Lower leg skin (tissue), 4 donors: ENCODE measurements around the gene DCXR. TPM values are rescaled to one million over a fixed set of nuclear protein-coding genes. Genes with fewer than 3 reads are reported as not detected.
"Not testable (repeated sequence)": the region's sequence is repeated elsewhere in the genome, so short reads cannot be mapped to it uniquely, and the experiment has no call there.

ENCODE experiments used
- DNase-seq, 2 donors: peaks; one replicate each; pipeline ENCODE4 v3.0.0-alpha.2; 2019; ENCODE audit warnings: low spot score in 2 of 2
- H3K4me3 ChIP-seq: fragments of 200-600 bp; sonication (generic); 2 replicates; pipeline ENCODE4 v1.5.1; 2017; ENCODE audit warnings: mild to moderate bottlenecking, low read depth; ENCODE audit not compliant: poor library complexity, severe bottlenecking
- POLR2A ChIP-seq, 2 donors: fragments of 450-650 bp; IDR thresholded peaks; one replicate each; pipeline ENCODE4 v1.6.1; 2016 to 2017; ENCODE audit warnings: antibody characterized with exemption in 2 of 2, mild to moderate bottlenecking in 1 of 2, moderate library complexity in 1 of 2
- WGBS, 2 donors: methylation state at CpG; one replicate each; pipeline ENCODE4 v1.1.5; 2018; 5-methylcytosine and 5-hydroxymethylcytosine counted together
- intact Hi-C: fragments of 100-400 bp; cut with DNase I; formaldehyde crosslinking; loops from one replicate; pipeline ENCODE4 v1.15.0; 2023; ENCODE audit warnings: low total_unique reads
- total RNA-seq, 4 donors: library from RNA; depleted of rRNA; stranded (reverse); fragments of >200 nt; gene quantifications; one replicate each; pipeline ENCODE4 v1.1.0, GENCODE V29; 2016
- TF ChIP-seq, protein P1 (sequence below), 3 donors: fragments of 450-650 bp; IDR thresholded peaks; one replicate each; pipeline ENCODE4 v1.5.1; 2016; ENCODE audit warnings: antibody characterized with exemption in 3 of 3, mild to moderate bottlenecking in 3 of 3, moderate library complexity in 2 of 3

Gene DCXR
- total RNA-seq, 4 donors from 2014 or later, result 124 to 199 (median 149) TPM

DNA sequence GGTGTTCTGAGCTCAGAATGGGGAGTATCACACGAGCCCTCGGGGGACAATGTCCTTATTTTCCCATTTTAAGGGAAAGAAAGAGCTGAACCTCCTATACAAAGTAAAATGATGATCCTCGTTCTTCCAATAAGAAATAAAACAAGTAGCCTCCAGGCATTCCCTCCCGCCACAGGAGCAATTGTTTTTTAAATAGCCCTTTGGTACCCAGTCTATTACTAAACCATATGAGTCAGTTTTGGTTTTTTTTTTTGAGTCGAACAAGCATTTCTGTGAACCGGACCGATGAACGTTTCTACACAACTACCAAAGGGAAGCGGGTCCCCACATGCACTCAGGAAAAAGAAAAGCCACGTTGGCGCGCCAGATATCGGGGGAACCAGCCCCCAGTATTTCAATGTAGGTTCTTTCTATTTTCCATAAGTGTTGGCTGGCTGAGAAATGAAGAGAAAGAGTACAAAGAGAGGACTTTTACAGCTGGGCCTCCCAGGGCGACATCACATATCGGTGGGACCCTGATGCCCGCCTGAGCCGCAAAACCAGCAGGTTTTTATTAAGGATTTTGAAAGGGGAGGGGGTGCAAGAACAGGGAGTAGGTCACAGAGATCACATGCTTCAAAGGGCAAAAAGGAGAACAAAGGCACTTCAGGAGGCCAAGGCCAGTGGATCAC is 3.8 kb upstream of the DCXR start:
- intact Hi-C loops, result no loop called here
- TF ChIP-seq, protein P1, sequence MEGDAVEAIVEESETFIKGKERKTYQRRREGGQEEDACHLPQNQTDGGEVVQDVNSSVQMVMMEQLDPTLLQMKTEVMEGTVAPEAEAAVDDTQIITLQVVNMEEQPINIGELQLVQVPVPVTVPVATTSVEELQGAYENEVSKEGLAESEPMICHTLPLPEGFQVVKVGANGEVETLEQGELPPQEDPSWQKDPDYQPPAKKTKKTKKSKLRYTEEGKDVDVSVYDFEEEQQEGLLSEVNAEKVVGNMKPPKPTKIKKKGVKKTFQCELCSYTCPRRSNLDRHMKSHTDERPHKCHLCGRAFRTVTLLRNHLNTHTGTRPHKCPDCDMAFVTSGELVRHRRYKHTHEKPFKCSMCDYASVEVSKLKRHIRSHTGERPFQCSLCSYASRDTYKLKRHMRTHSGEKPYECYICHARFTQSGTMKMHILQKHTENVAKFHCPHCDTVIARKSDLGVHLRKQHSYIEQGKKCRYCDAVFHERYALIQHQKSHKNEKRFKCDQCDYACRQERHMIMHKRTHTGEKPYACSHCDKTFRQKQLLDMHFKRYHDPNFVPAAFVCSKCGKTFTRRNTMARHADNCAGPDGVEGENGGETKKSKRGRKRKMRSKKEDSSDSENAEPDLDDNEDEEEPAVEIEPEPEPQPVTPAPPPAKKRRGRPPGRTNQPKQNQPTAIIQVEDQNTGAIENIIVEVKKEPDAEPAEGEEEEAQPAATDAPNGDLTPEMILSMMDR (IDR thresholded peaks at IDR 0.05), result no peak
- TF ChIP-seq POLR2A (IDR thresholded peaks at IDR 0.05), result no peak
- DNase-seq, result no peak
- WGBS, 2 donors, result 79 to 83% methylated on average over 17 of the region's 17 CpGs
- H3K4me3 ChIP-seq, result no peak overlapping the region

DNA sequence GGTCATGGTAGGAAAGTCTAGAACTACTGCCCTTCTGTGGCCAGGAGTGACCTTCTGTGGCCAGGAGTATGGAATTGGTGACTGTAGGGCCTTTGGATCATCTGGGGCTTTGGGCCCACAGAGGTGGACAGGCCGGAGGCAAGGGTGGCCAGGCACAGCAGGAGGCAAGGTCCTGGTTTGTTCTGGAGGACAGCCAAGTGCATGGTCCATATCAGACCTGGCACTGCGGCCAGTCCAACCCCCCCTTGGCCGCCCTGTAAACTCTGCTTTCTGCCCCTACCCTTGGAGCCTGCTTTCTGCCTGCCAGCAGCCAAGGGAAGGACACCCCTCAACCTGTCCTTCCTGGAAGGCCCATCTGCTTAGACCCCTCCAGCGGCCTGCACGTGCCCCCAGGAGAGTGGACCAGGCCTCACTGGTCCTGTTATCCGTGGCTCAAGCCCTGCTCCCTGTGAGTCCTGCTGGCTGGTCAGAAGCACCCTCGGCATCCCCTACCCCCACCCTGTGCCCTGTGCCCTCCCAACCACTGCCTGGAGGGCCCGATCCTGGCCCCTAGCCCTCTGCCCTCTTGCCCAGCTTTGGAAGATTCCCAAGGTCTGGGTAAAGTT is 2.3 kb upstream of the DCXR start:
- 90 to 99% methylated on average over 7 to 8 of the region's 8 CpGs for WGBS, 2 donors
- no peak for DNase-seq
- TF ChIP-seq, protein P1 (IDR thresholded peaks at IDR 0.05), result no peak
- no peak for TF ChIP-seq POLR2A (IDR thresholded peaks at IDR 0.05)
- H3K4me3 ChIP-seq, result no peak overlapping the region
- intact Hi-C loops, result no loop called here

DNA sequence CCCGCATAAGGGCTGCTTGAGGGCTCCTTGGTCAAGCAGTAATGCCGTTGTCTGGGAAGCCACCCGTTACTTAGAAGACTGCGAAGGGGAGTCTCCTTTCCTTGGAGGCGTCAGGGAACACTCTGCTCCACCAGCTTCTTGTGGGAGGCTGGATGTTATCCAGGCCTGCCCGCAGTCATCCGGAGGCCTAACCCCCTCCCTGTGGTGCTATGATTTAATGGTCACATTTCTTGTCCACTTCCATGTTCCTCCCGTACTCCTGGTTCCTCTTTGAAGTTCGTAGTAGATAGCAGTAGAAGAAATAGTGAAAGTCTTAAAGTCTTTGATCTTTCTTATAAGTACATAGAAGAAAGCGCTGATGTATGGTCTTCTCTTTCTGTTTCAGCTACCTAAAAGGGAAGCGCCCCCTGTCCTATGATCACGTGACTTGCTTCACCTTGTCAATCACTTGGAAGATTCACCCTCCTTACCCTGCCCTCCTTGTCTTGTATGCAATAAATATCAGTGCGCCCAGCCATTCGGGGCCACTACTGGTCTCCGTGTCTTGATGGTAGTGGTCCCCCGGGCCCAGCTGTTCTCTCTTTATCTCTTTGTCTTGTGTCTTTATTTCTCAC is 1.4 kb upstream of the DCXR start:
- H3K4me3 ChIP-seq, intact Hi-C loops, DNase-seq: not testable (repeated sequence)
- WGBS, 2 donors, result 85% methylated on average over 16 of the region's 16 CpGs

DNA sequence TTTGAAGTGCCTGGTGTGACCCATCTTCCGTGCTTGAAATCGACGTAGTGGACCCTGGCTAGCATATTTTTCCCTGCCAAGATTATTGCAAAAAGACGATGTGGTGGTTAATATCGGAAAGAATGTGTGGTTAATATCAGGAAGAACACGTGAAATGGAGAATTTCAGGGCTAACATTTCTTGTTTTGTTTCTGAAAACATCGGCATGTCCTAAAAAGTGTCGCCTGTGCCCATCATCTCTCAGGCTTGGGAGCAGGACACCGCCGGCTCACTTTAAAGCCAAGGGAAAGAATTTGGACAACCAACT is 345 bp upstream of the DCXR start:
- TF ChIP-seq POLR2A (IDR thresholded peaks at IDR 0.05), result no peak
- TF ChIP-seq, protein P1 (IDR thresholded peaks at IDR 0.05), result no peak
- intact Hi-C loops, result no loop called here
- 4% methylated on average over 10 of the region's 10 CpGs for WGBS, 2 donors
- no peak overlapping the region for H3K4me3 ChIP-seq
- no peak for DNase-seq

GRCh38 chr17:82036634-82037091 is 834 bp downstream of the DCXR start:
- peak overlapping the region; percentile 34 for H3K4me3 ChIP-seq
- intact Hi-C loops, result no loop called here
- TF ChIP-seq, protein P1 (IDR thresholded peaks at IDR 0.05), result no peak
- TF ChIP-seq POLR2A (IDR thresholded peaks at IDR 0.05), result no peak
- no peak for DNase-seq
- 29 to 37% methylated on average over 20 to 23 of the region's 23 CpGs for WGBS, 2 donors

DNA sequence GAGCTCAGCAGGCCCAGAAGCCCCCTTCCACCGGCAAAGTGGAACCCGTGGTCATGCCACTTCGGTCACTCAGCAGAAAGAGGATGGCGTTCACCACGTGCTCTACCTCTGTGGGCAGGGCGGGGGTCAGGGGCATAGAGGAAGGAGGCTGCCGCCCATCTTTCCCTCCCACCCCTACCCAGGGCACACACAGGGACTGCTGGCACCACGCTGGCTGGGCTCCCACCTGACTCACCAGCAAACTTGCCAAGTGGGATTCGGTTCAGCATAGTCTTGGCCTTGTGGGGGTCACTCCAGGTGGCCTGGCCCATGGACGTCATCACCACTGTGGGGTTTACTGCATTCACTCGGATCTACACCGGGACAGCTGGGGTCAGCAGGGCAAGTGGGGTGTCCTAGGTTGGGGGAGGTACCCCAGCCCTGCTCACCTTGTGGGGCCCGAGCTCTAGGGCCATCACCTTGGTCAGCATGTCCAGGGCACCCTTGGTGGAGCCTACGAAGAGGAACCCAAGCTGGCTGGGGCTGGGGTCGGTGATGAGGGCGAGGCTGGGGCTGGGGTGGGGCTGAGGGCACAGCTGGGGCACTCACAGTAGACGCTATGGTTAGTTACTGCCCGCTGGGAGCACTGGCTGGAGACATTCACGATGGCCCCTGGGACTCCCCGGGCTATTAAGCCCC is 1.4 kb downstream of the DCXR start:
- intact Hi-C loops, result no loop called here
- H3K4me3 ChIP-seq, result no peak overlapping the region
- DNase-seq, result no peak
- WGBS, 2 donors, result 74 to 81% methylated on average over 13 to 17 of the region's 20 CpGs
- TF ChIP-seq POLR2A (IDR thresholded peaks at IDR 0.05), result no peak
- TF ChIP-seq, protein P1 (IDR thresholded peaks at IDR 0.05), result no peak
